Measurements from ENCODE around the gene JMJD8.

GRCh38 chr16:646679-647172, 37.4 kb downstream of the JMJD8 start:
- TF ChIP-seq CTCF (conservative IDR thresholded peaks at IDR 0.05 in 1 of 2, IDR thresholded peaks at IDR 0.05 in 1 of 2; ENCODE audit: low read depth in 1 of 2, low read length in 2 of 2) (no peak), EZH2 (IDR thresholded peaks at IDR 0.05; ENCODE audit: low read length, missing control alignments) (no peak)
